A673 (cell line): ENCODE results near the gene SNX12. TPM values are rescaled to one million over a fixed set of nuclear protein-coding genes. Genes with fewer than 3 reads are reported as not detected.

Experiments used
- BruUV-seq: library from RNA; stranded (reverse); fragments of 400-500 nt; replicated peaks from 2 replicates; lab custom pipeline; 2021; lab: Mats Ljungman, UMichigan
- CTCF ChIA-PET: fragments of 300-600 bp; sonication (Branson Sonifier 250); formaldehyde crosslinking; loops from one replicate; lab custom pipeline; 2022; ENCODE audit warnings: antibody characterized with exemption; lab: Charles Lee
- POLR2A ChIA-PET: fragments of 300-600 bp; sonication (Branson Sonifier 250); formaldehyde crosslinking; loops from one replicate; lab custom pipeline; 2022; ENCODE audit warnings: antibody characterized with exemption; ENCODE audit not compliant: low non-redundant PET; lab: Charles Lee
- DNase-seq: peaks from one replicate; pipeline ENCODE4 v3.0.0-alpha.2; 2015; ENCODE audit warnings: low spot score
- H3K27ac ChIP-seq: fragments of 200-600 bp; sonication (generic); 2 replicates; pipeline ENCODE4 v1.5.1; 2016; ENCODE audit warnings: mixed run types, low read depth, mild to moderate bottlenecking, mixed read lengths, antibody characterized with exemption, low read length; ENCODE audit not compliant: poor library complexity, severe bottlenecking
- H3K27me3 ChIP-seq: fragments of 200-600 bp; sonication (generic); replicated peaks from 2 replicates; pipeline ENCODE4 v1.6.1; 2017; ENCODE audit warnings: mixed run types, low read depth, mild to moderate bottlenecking, mixed read lengths, antibody characterized with exemption, low read length; ENCODE audit not compliant: insufficient read depth, poor library complexity
- H3K36me3 ChIP-seq: fragments of 200-600 bp; sonication (generic); 2 replicates; pipeline ENCODE4 v1.6.1; 2016; ENCODE audit warnings: mixed run types, mild to moderate bottlenecking, mixed read lengths, antibody characterized with exemption, low read length; ENCODE audit not compliant: insufficient read depth, poor library complexity, severe bottlenecking
- H3K4me1 ChIP-seq: fragments of 200-600 bp; sonication (generic); 2 replicates; pipeline ENCODE4 v1.6.1; 2017; ENCODE audit warnings: mixed run types, mild to moderate bottlenecking, mixed read lengths, antibody characterized with exemption, low read length; ENCODE audit not compliant: insufficient read depth, poor library complexity, severe bottlenecking
- H3K4me3 ChIP-seq: fragments of 200-600 bp; sonication (generic); 2 replicates; pipeline ENCODE4 v1.5.1; 2016; ENCODE audit warnings: low read depth, mixed run types, mild to moderate bottlenecking, mixed read lengths, low read length; ENCODE audit not compliant: poor library complexity, severe bottlenecking
- H3K9me3 ChIP-seq: fragments of 200-600 bp; sonication (generic); 2 replicates; pipeline ENCODE4 v1.6.1; 2016; ENCODE audit warnings: mixed run types, low read depth, mild to moderate bottlenecking, mixed read lengths, antibody characterized with exemption, low read length; ENCODE audit not compliant: poor library complexity, severe bottlenecking
- CTCF ChIP-seq: fragments of 300-800, 200-600 bp; sonication (generic); conservative IDR thresholded peaks from 2 replicates; pipeline ENCODE4 v1.5.1; 2017; ENCODE audit warnings: low read depth, mild to moderate bottlenecking, antibody characterized with exemption, low read length, moderate library complexity, mixed read lengths
- EZH2 ChIP-seq: fragments of 200-600 bp; sonication (generic); IDR thresholded peaks from 2 replicates; pipeline ENCODE4 v1.6.1; 2017; ENCODE audit warnings: borderline replicate concordance, low read depth, mild to moderate bottlenecking, mixed read lengths, antibody characterized with exemption, low read length; ENCODE audit not compliant: poor library complexity, severe bottlenecking
- intact Hi-C: fragments of 100-400 bp; cut with micrococcal nuclease; formaldehyde crosslinking; loops from one replicate; pipeline ENCODE4 v1.10.0; 2022; ENCODE audit not compliant: unreplicated experiment
- total RNA-seq: library from RNA; stranded (reverse); gene quantifications from 2 replicates; pipeline ENCODE4 v1.2.3, GENCODE V29; 2021

Gene SNX12
- total RNA-seq, 1 experiment from 2014 or later: 58.9 TPM

- ChIA-PET POLR2A (no interaction called here), CTCF (no interaction called here)
- intact Hi-C loops: loop anchor here (2.0 to 5.0 kb wide), 2 partner anchors 50 to 81 kb away; no protein-coding TSS in a partner anchor
- Histone ChIP-seq H3K27ac (no peak overlapping the region), H3K36me3 (no peaks in the 10 kb centered on the region), H3K4me1 (no peaks in the 10 kb centered on the region), H3K4me3 (peak overlapping the region; percentile 51), H3K9me3 (no peaks in the 10 kb centered on the region), H3K27me3 (no peaks in the 10 kb centered on the region)
- TF ChIP-seq EZH2 (no peak), CTCF (no peak)
- no TSS peak for BruUV-seq
- DNase-seq: no peak
Measured at GRCh38 chrX:71096760-71097032, 28.6 kb upstream of the SNX12 start.

- BruUV-seq: no TSS peak
- CTCF ChIA-PET: no interaction called here
- no peaks in the 10 kb centered on the region for H3K27me3 ChIP-seq
- H3K4me1 ChIP-seq: no peaks in the 10 kb centered on the region
- H3K27ac ChIP-seq: no peak overlapping the region
- POLR2A ChIA-PET: no interaction called here
- no peak for DNase-seq
- no peaks in the 10 kb centered on the region for H3K9me3 ChIP-seq
- no peaks in the 10 kb centered on the region for H3K36me3 ChIP-seq
- TF ChIP-seq EZH2: no peak
- TF ChIP-seq CTCF: no peak
- H3K4me3 ChIP-seq: peak overlapping the region; percentile 51
- intact Hi-C loops: loop anchor here (2.0 to 5.0 kb wide), 2 partner anchors 51 to 81 kb away; no protein-coding TSS in a partner anchor
Measured at GRCh38 chrX:71095981-71096759, 28.0 kb upstream of the SNX12 start.

GRCh38 chrX:71095555-71095980 lies 27.4 kb upstream of the SNX12 start, which contains the start of gene FOXO4:
Gene FOXO4 (plus strand): TSS chrX:71095851. CDS start chrX:71096529, 678 bp downstream.
- BruUV-seq: no TSS peak
- intact Hi-C loops: loop anchor here (5.0 kb wide), 1 partner anchor 82 kb away; no protein-coding TSS in a partner anchor

More at GRCh38 chrX:71095555-71095980, 27.4 kb upstream of the SNX12 start, which contains the start of gene FOXO4:
- ChIA-PET POLR2A (no interaction called here), CTCF (no interaction called here)
- Histone ChIP-seq H3K4me1 (no peaks in the 10 kb centered on the region), H3K9me3 (no peaks in the 10 kb centered on the region), H3K27ac (no peak within 1 kb of the TSS), H3K27me3 (no peaks in the 10 kb centered on the region), H3K36me3 (no peaks in the 10 kb centered on the region), H3K4me3 (peak within 1 kb of the TSS; percentile 51)
- DNase-seq: peak; percentile 88
- TF ChIP-seq EZH2 (no peak), CTCF (no peak)
